Measurements from ENCODE around the gene PRDX6. TPM values are rescaled to one million over a fixed set of nuclear protein-coding genes. Genes with fewer than 3 reads are reported as not detected.

Gene PRDX6
- total and polyA plus RNA-seq, 2 of the 4 experiments (the other 2 are of a cell fraction), result 373 to 426 TPM

DNA sequence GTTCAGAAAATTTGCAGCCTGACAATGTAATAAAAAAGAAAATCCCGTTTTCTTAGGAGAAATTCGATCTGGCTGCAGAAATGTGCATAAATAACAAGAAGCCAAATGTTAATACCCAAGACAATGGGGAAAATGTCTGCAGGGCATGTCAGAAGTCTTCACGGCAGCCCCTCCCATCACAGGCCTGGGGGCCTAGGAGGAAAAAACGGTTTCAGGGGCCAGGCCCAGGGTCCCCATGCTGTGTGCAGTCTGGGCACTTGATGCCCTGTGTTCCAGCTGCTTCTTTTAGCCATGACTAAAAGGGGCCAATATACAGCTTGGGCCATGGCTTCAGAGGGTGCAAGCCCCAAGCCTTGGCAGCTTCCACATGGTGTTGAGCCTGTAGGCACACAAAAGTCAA, 6.5 kb upstream of the PRDX6 start:
- intact Hi-C loops (cut with micrococcal nuclease), result no loop called here
- dilution Hi-C loops (cut with HindIII; ENCODE audit: low sequenced_read_pairs, unreplicated experiment), result no loop called here
- POLR2A ChIA-PET (ENCODE audit: unreplicated experiment), result no interaction called here
- ATAC-seq (ENCODE audit: low read depth) (no peak), DNase-seq (no peak)
- CTCF ChIA-PET, result no interaction called here
- no TSS peak for BruUV-seq (replicated peaks)
- no peak overlapping the region for H3K56ac ChIP-seq (ENCODE audit: extremely low read depth, insufficient read depth, low read length)
- peaks cover 4% of the 10 kb centered on the region; the same call in 1 of the 2 replicates for H3K9me1 ChIP-seq (ENCODE audit: insufficient read depth, low read length)
- H2BK20ac ChIP-seq (ENCODE audit: low read depth, low read length), result no peak overlapping the region
- no peak overlapping the region for H3K14ac ChIP-seq (replicated peaks; ENCODE audit: low read depth, low read length)
- H2BK15ac ChIP-seq (ENCODE audit: low read depth, low read length), result no peak overlapping the region
- H3K4me2 ChIP-seq (ENCODE audit: low read depth, low read length), result no peak overlapping the region
- no peak overlapping the region for H3K18ac ChIP-seq (ENCODE audit: low read depth, low read length)
- H3K36me3 ChIP-seq (ENCODE audit: control insufficient read depth, insufficient read depth, low read length), result no peaks in the 10 kb centered on the region
- H3K27ac ChIP-seq (ENCODE audit: insufficient read depth, low read length), result no peak overlapping the region
- no peak overlapping the region for H3K23ac ChIP-seq (ENCODE audit: low read depth, low read length)
- H2AK5ac ChIP-seq (ENCODE audit: low read depth, low read length), result no peak overlapping the region
- no peak overlapping the region for H3K9ac ChIP-seq (ENCODE audit: low read depth, low read length)
- no peak overlapping the region for H2AFZ ChIP-seq (replicated peaks; ENCODE audit: low read length, poor library complexity)
- TF ChIP-seq RAD21 (IDR thresholded peaks at IDR 0.05; ENCODE audit: low read length), result no peak
- TF ChIP-seq MAZ (IDR thresholded peaks at IDR 0.05; ENCODE audit: borderline replicate concordance, low read depth, low read length), result no peak
- TF ChIP-seq SMC3 (IDR thresholded peaks at IDR 0.05; ENCODE audit: low read depth, low read length), result no peak
- TF ChIP-seq POLR2A (IDR thresholded peaks at IDR 0.05; ENCODE audit: low read depth, low read length), result no peak
- TF ChIP-seq, protein P1, sequence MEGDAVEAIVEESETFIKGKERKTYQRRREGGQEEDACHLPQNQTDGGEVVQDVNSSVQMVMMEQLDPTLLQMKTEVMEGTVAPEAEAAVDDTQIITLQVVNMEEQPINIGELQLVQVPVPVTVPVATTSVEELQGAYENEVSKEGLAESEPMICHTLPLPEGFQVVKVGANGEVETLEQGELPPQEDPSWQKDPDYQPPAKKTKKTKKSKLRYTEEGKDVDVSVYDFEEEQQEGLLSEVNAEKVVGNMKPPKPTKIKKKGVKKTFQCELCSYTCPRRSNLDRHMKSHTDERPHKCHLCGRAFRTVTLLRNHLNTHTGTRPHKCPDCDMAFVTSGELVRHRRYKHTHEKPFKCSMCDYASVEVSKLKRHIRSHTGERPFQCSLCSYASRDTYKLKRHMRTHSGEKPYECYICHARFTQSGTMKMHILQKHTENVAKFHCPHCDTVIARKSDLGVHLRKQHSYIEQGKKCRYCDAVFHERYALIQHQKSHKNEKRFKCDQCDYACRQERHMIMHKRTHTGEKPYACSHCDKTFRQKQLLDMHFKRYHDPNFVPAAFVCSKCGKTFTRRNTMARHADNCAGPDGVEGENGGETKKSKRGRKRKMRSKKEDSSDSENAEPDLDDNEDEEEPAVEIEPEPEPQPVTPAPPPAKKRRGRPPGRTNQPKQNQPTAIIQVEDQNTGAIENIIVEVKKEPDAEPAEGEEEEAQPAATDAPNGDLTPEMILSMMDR (conservative IDR thresholded peaks at IDR 0.05; ENCODE audit: low read depth, low read length), result no peak
- TF ChIP-seq RFX5 (IDR thresholded peaks at IDR 0.05; ENCODE audit: low read depth, low read length), result no peak
- H2BK5ac ChIP-seq (ENCODE audit: low read depth, low read length, poor library complexity, severe bottlenecking), result no peak overlapping the region
- peaks cover 14% of the 10 kb centered on the region for H3K4me1 ChIP-seq (ENCODE audit: control insufficient read depth, insufficient read depth, low read length)
- H3K27me3 ChIP-seq (ENCODE audit: control insufficient read depth, insufficient read depth, low read length), result no peaks in the 10 kb centered on the region
- H2AK9ac ChIP-seq (replicated peaks; ENCODE audit: low read depth, low read length, poor library complexity), result no peak overlapping the region
- no peak overlapping the region for H4K8ac ChIP-seq (ENCODE audit: low read depth in 2 of 2, low read length in 2 of 2)
- H4K20me1 ChIP-seq (ENCODE audit: insufficient read depth, low read length), result no peaks in the 10 kb centered on the region
- no peak overlapping the region for H4K91ac ChIP-seq (ENCODE audit: insufficient read depth, low read depth, low read length)
- H4K5ac ChIP-seq (ENCODE audit: low read depth, low read length), result no peak overlapping the region
- WGBS, 2 experiments (ENCODE audit: extremely low coverage in 2 of 2, insufficient read length in 1 of 2), result no CpG with 5 or more reads among the region's 4 CpGs
- H3K79me1 ChIP-seq (ENCODE audit: low read depth in 1 of 2, low read length in 2 of 2), result peaks cover 6 to 38% of the 10 kb centered on the region in 2 experiments
- in situ Hi-C loops (cut with MboI; ENCODE audit: low sequenced_read_pairs), result no loop called here
- no peak overlapping the region for H3K4ac ChIP-seq (ENCODE audit: low read depth, low read length)
- no peak overlapping the region for H3K4me3 ChIP-seq (ENCODE audit: insufficient read depth, low read depth, low read length)
- H3K9me3 ChIP-seq (ENCODE audit: control insufficient read depth, insufficient read depth, low read length), result peaks cover 5% of the 10 kb centered on the region; the same call in 1 of the 2 replicates
- no peak overlapping the region for H2BK120ac ChIP-seq (ENCODE audit: low read depth, low read length)

All from IMR-90 (cell line).